ENCODE results near the gene SRMS. TPM values are rescaled to one million over a fixed set of nuclear protein-coding genes. Genes with fewer than 3 reads are reported as not detected.

Gene SRMS
- total and polyA plus RNA-seq, 11 donors = not detected

DNA sequence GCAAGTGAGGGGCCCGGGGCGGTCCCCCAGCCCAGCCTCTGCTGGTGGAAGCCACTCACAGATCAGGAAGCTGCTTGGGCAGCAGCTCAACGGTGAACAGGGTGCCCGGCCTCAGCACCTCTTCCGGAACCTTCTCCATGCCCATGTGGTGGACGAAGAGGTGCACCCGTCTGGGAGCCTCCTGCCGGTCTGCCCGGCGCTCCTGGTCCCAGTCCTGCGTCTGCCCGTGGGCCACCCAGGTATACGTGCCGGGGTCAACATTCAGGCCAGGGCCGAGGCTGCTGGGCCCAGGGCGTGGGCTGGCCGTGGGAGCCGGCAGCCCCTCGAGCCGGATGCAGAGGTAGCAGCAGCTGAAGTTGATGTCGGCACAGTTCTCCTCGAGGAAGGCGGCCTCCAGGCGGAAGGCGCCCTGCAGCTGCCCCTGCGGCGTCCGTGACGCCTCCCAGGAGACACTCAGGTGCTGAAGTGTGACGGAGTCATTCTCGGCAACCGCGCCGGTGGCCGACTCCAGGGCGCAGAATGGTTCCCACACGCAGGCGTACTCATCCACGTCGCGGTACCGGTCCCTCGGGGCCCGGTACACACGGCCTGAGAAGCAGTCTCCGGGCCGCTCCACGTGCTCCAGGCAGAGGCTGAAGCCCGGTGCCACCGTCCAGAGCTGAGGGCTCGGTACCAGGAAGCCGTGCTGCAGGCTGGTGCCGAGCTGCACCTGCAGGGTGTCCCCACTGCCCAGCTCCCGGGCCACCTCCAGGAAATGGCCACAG is 15.1 kb upstream of the SRMS start:
- Histone ChIP-seq H3K27me3 (no peaks in the 10 kb centered on the region), H3K4me3 (no peak overlapping the region), H3K9me3 (no peaks in the 10 kb centered on the region), H3K4me1 (peaks cover 0 to 9% (median 0%) of the 10 kb centered on the region in 12 donors), H3K27ac (no peak overlapping the region), H3K36me3 (peaks cover 4 to 93% (median 70%) of the 10 kb centered on the region in 9 donors)
- TF ChIP-seq, protein P1, sequence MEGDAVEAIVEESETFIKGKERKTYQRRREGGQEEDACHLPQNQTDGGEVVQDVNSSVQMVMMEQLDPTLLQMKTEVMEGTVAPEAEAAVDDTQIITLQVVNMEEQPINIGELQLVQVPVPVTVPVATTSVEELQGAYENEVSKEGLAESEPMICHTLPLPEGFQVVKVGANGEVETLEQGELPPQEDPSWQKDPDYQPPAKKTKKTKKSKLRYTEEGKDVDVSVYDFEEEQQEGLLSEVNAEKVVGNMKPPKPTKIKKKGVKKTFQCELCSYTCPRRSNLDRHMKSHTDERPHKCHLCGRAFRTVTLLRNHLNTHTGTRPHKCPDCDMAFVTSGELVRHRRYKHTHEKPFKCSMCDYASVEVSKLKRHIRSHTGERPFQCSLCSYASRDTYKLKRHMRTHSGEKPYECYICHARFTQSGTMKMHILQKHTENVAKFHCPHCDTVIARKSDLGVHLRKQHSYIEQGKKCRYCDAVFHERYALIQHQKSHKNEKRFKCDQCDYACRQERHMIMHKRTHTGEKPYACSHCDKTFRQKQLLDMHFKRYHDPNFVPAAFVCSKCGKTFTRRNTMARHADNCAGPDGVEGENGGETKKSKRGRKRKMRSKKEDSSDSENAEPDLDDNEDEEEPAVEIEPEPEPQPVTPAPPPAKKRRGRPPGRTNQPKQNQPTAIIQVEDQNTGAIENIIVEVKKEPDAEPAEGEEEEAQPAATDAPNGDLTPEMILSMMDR (IDR thresholded peaks at IDR 0.05) = no peak
- no peak for TF ChIP-seq POLR2A (IDR thresholded peaks at IDR 0.05)
- DNase-seq (no peak), ATAC-seq (no peak)
- WGBS, 4 donors = 89 to 93% (median 92%) methylated on average over 25 to 54 of the region's 54 CpGs
- intact Hi-C loops (cut with DNase I) = no loop called here

DNA sequence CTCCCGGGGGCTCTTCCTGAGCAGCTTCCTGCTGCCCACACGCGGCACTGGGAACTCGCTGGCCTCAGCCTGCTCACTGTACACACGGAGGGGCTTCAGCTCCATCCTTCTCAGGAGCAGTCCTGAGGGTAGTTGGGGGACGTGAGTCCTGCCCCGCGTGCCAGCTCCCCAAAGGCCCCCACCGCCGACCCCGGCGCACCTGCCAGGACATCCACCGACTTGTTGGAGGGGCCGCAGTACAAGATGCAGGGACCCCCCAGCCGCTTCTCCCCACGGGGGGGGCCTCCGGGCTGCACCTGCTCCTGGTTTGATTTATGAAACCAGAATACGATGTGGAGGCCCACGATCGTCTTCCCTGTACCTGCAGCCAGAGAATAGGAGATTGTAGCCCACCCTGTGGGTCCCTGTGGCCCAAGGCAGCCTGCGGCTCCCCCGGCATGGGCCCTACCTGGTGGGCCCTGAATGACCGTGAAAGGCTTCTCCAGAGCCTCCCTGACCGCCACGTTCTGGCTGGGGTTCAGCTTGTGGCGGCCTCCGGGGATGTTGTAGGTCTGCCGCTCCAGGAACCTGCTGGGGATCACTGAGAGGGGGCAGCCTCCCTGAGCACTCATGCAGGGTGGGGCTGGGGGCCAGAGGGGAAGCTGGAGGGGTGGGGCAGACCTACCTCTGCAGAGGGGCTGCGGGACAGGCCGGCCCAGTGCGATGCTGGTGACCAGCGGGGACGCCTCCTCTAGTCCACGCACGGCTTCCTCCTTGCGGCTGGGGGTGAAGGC is 14.3 kb upstream of the SRMS start:
- DNase-seq = no peak
- intact Hi-C loops (cut with DNase I) = no loop called here
- peaks cover 4 to 85% (median 70%) of the 10 kb centered on the region in 9 donors for H3K36me3 ChIP-seq
- H3K27me3 ChIP-seq = no peaks in the 10 kb centered on the region
- TF ChIP-seq, protein P1 (IDR thresholded peaks at IDR 0.05) = no peak
- no peak for TF ChIP-seq POLR2A (IDR thresholded peaks at IDR 0.05)
- no peak overlapping the region for H3K27ac ChIP-seq
- no peak for ATAC-seq
- peaks cover 0 to under 1% (median 0%) of the 10 kb centered on the region in 12 donors for H3K4me1 ChIP-seq
- no peaks in the 10 kb centered on the region for H3K9me3 ChIP-seq
- no peak overlapping the region for H3K4me3 ChIP-seq
- WGBS, 4 donors = 87 to 94% (median 91%) methylated on average over 26 to 36 of the region's 36 CpGs

DNA sequence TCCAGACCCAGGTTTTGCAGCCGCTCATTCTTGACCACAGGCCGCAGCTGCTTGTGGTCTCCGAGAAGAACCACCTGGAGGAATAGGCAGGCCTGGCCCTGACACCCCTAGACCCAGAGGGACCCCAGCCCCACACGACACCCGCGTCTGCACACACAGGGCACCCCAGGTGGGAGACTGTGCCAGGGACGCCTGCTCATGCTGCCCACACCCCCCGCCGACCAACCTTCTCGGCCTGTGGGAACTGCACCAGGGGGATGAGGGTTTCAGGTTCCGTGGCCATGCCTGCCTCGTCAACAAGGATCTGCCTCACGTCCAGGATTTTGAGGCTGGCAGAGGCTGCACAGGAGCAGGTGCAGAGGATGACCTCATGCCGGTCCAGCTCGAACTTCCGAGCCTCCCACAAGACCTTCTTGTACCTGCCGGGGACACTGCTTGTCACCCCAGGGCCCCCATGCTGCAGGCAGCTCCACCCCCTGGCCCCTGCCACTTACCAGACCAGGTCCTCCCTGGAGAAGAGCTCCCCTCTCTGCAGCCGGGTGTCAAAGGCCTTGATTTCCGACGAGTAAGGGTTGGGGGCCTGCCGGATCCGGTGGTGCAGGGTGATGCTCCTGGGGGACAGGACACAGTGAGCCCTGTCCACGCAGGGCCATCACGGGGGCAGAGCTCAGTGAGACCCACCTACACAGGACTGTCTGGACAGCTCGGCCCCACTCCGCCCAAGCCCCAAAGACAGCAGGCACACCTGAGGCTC is 13.5 kb upstream of the SRMS start:
- WGBS, 4 donors = 92 to 100% (median 94%) methylated on average over 8 to 26 of the region's 26 CpGs
- Histone ChIP-seq H3K4me1 (no peaks in the 10 kb centered on the region), H3K9me3 (no peaks in the 10 kb centered on the region), H3K27ac (no peak overlapping the region), H3K4me3 (no peak overlapping the region), H3K36me3 (peaks cover 4 to 77% (median 68%) of the 10 kb centered on the region in 9 donors), H3K27me3 (no peaks in the 10 kb centered on the region)
- no peak for TF ChIP-seq POLR2A (IDR thresholded peaks at IDR 0.05)
- TF ChIP-seq, protein P1 (IDR thresholded peaks at IDR 0.05) = no peak
- ATAC-seq = no peak
- intact Hi-C loops (cut with DNase I) = no loop called here
- DNase-seq = no peak

Data from heart left ventricle (tissue), 16 donors.